ENCODE results near the gene NFATC1.
A peak's percentile ranks its signal among the peaks of the same experiment; 100 is the strongest.
"Not testable (repeated sequence)": the region's sequence is repeated elsewhere in the genome, so short reads cannot be mapped to it uniquely, and the experiment has no call there.

Gene NFATC1

GRCh38 chr18:79375441-79376154 is 20.1 kb upstream of the NFATC1 start:
- DNase-seq (ENCODE audit: low read depth in 3 of 3, low spot score in 1 of 3) = no peak

GRCh38 chr18:79376661-79377060 is 19.1 kb upstream of the NFATC1 start:
- not testable (repeated sequence) for DNase-seq (ENCODE audit: low read depth in 3 of 3, low spot score in 1 of 3)

- DNase-seq (ENCODE audit: low read depth in 3 of 3, low spot score in 1 of 3) = no peak
Measured at GRCh38 chr18:79377187-79377891, 18.4 kb upstream of the NFATC1 start.

DNA sequence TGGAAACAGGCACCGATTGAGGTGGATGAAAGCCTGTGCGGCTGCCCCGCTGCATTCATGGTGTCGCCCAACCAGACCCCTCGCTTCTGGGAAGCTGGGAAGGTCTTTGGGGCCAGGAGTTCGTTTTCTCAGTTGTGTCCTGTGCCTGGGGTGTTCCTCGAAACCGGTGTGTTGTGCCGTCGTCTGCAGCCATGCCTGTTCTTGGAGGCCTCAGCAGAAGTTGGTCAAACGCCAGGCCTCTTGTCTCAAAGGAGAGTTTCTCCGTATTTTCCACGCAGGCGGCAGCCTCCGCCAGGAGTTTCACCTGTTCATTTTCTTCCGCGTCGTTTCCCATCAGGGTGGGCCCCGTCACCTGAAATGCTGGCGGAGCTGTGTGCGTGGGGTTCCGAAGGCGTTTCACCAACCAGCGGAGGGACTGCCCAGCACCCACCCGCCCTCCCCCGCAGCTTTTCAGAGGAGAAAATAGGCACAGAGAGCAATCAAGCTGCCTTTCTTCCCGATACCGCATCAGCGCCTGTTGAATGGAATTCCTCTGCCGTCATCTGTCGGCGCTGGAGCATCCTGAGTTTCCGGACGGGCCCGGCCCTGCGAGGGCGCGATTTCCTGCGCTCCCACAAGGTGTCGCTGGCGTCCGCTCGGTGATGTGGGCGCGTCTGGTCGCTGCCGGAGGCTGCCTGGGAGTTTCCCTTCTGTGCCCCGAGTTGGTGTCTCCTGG is 17.0 kb upstream of the NFATC1 start:
- peak in 2 of 3 donors; percentile 73 to 83 for DNase-seq (ENCODE audit: low read depth in 3 of 3, low spot score in 1 of 3)

DNA sequence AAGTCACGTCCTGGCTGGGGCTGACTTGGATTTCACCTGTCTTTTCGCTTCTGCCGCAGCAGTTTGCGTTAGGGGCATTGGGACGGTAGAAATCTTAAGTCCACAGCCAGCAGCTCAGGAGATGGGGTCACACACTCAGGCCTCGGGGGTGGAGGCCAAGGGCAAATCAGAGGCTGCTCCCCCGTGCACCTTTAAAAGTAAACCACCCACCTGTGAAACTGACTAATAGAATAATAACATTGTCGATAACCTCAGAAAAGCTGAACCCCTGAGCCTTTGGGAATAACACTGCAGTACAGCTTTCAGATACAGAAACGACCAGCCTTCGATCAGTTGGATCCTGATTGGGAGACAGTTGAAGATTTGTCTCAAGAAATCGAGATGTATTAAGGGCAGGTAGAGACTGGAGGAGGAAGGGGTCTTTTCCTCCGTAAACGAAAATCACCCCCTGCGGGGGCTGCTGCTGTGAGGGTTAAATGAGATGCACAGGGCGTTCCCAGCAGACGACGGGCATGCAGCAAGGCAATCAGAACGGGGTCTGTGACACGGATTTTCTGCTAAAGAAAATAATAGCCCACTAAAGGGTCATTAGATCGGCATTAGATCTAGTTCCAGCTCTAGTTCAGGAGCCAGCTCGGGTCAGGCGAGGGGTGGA is 16.4 kb upstream of the NFATC1 start:
- no peak for DNase-seq (ENCODE audit: low read depth in 3 of 3, low spot score in 1 of 3)

- no peak for DNase-seq (ENCODE audit: low read depth in 3 of 3, low spot score in 1 of 3)
Measured at GRCh38 chr18:79379931-79380815, 15.6 kb upstream of the NFATC1 start.

- peak in 1 of 3 donors; percentile 76 for DNase-seq (ENCODE audit: low read depth in 3 of 3, low spot score in 1 of 3)
Measured at GRCh38 chr18:79380816-79381806, 14.6 kb upstream of the NFATC1 start.

DNA sequence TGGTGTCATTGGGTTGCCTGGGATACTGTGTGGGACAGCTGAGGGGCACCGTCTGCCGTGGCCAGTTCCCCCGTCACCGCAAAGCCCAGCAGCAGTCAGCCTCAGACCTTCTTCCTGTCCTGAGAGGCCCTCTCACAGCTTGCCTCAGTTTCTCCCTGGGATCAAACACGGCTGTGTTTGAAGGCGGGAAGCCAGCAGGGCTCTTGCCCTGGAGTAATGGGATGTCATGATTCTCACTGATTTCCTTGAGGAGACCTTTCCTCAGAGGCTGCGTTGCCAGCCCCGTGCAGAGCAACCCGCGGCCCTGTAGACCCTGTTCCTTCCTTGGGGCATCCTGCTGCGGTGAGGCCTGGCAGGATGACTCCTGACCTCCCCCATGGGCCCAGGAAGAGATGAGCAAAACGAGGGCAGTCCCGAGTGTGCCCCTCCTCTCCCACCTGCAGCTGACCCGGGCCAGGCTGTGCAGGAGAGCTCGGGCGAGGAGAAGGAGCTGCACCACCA is 13.9 kb upstream of the NFATC1 start:
- no peak for DNase-seq (ENCODE audit: low read depth in 3 of 3, low spot score in 1 of 3)

DNA sequence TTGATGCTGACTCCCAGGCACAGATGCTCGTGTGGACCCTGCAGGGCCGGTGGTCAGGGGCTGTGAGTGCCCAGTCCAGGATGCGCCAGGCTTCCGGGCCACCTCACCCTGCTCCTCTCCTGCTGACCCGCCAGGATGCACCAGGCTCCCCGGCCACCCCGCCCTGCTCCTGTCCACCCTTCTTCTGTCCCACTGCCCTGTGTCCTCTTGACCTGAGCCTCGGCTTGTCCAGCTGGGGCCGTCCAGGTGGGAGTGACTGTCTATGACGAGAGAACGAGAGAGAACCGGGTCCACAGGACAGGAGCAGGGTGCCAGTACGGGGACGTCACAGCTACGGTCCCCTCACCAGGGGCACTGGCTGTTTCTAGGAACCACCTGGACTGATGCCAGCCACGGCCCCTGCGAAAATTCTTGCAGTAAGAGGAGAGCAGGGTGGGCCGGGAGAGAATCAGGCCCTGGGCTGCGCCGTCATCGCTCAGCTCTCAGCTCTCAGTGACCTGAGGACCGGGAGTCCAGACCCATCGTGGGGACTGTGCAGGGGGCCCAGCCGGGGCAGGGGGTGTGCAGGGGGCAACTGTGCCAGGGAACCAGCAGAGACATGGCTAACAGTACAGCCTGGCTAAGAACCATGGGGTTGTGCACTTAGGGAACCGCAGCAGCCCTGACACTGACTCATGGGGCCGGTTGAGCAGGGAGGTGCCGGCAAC is 12.9 kb upstream of the NFATC1 start:
- no peak for DNase-seq (ENCODE audit: low read depth in 3 of 3, low spot score in 1 of 3)

DNA sequence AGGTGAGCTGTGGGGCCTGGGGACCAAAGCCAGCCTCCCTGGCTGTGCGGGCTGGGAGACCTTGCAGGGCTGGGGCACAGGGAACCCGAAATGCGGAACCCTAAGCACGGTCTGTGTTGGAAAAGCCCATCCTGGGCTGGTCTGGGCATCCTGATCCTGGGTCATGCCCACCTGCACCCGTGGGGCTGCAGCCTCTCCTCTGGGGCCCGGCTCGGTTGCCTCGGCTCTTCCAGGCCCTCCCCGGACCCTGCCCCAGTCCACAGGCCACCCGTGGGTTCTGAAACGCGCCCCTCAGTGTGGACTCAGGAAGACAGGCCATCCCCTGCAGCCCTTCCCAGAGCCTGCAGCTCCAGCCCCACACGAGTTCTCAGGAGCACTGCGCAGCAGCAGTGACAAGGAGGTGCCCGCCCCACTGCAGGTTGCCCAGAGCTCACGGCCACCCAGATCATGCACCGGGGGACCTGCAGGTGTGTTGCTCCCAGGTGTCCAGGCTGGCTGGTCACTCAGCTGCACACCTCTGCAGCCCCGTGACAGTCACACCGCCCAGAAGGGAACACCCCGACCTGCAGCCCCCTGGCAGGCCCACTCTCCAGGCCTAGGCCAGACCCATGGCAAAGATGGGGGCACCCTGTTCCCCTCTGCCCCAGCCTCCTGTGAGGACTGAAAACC is 12.2 kb upstream of the NFATC1 start:
- DNase-seq (ENCODE audit: low read depth in 3 of 3, low spot score in 1 of 3) = no peak

- DNase-seq (ENCODE audit: low read depth in 3 of 3, low spot score in 1 of 3) = no peak
Measured at GRCh38 chr18:79384151-79384807, 11.5 kb upstream of the NFATC1 start.

GRCh38 chr18:79384834-79385233 is 10.9 kb upstream of the NFATC1 start:
- no peak for DNase-seq (ENCODE audit: low read depth in 3 of 3, low spot score in 1 of 3)

DNA sequence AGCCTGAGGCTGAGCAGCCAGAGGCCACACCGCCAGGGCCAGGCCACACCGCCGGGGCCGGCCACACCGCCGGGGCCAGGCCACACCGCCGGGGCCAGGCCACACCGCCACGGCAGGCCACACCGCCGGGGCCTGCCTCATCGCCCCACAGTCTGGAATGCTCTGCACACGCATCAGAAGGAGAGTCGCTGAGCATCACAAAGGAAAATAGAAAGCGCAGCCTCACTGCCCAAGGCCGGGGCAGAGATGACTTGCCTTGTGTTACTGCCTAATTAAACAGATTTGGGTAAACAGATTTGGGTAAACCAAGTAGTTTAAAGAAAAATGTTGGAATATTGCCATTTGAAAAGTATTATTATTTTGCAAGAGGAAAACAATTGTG is 10.4 kb upstream of the NFATC1 start:
- DNase-seq (ENCODE audit: low read depth in 3 of 3, low spot score in 1 of 3) = no peak

- DNase-seq (ENCODE audit: low read depth in 3 of 3, low spot score in 1 of 3) = no peak
Measured at GRCh38 chr18:79385708-79386341, 9.9 kb upstream of the NFATC1 start.

- DNase-seq (ENCODE audit: low read depth in 3 of 3, low spot score in 1 of 3) = no peak
Measured at GRCh38 chr18:79386547-79386946, 9.2 kb upstream of the NFATC1 start.

DNA sequence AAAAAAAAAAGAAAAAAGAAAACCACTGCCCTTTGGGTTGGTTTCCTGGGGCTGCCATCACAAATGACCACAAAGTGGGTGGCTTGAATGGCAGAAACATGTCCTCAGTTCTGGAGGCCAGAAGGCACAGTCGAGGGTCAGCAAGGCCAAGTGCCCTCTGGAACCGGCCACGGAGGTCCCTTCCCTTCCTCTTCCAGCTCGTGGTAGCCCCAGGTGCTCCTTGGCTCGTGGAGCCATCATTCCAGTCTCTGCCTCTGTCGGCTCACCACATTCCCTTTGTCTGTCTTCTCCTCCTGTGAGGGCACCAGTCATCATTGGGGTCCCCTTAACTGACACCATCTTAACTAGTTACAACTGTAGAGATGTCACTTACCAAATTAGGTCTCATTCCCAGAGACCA is 8.5 kb upstream of the NFATC1 start:
- DNase-seq (ENCODE audit: low read depth in 3 of 3, low spot score in 1 of 3) = no peak

DNA sequence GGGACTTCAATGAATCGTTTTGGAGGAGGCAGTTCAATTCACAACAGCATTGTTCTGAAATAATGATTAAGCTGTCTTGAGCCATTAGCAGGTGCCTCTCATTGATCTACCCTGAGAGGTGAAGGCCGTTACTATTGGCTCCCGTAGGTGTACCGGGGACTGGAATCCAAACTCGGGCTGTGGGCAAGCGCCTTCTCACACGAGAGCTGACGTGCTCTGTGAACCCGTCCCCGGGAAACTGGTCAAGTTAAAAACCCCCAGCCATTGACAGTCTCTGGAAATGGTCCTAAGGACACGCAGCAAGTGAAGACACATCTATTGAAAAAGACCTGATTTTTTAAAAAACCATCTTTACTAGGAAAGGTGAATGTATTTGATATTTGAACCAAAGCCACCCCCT is 8.1 kb upstream of the NFATC1 start:
- DNase-seq (ENCODE audit: low read depth in 3 of 3, low spot score in 1 of 3) = no peak

Data from stimulated activated CD4-positive, alpha-beta T cell treated with anti-CD3 and anti-CD28 coated beads, TNF-alpha, amount 100 ng/mL, for 1 hour (primary cell).